ENCODE measurements around the gene NATD1.

The NATD1 gene

DNA sequence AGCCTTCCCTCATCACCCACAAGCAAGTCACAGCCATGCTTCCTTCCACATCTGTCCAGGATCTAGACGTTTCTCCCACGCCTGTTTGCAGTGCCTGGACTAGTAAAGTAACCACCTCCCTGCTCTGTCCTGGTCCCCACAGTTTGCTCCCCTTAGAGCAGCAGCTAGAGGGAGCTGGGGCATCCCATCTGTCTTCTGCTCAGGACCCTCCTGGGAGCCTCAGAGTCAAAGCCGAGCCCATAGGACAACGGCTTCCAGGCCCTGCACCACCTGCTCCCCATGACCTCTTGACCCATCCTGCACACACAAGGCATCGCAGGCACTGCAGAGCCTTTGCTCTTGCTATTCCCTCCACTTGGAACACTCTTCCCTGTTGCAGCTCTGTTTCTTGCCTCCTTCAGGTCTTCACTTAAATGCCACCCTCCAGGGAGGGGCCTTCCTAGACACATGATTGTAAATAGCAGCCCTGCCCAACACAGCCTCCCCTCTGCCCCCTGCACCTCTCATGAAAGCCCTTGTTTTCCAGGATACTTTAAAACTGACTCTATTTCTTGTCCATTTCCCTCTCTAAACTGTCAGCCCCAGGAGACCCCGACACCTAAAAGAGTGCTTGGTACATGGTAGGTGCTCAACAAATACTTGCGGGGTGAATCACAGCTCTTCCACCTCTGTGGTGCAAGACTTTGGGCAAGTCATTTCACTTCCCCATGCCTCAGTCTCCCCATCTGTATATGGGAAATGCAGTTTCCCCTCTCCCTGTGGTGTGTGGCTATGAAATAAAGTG lies 3.1 kb downstream of the NATD1 start:
- Histone ChIP-seq H3K27me3 (replicated peaks; ENCODE audit: control insufficient read depth, insufficient read depth, low read length) (no peaks in the 10 kb centered on the region), H3K9ac (ENCODE audit: low read length) (peak overlapping the region; percentile 18), H3K9me3 (ENCODE audit: control insufficient read depth, low read length) (no peaks in the 10 kb centered on the region), H3K4me3 (ENCODE audit: low read length) (peak overlapping the region; percentile 54), H3K36me3 (ENCODE audit: control insufficient read depth, insufficient read depth, low read length, severe bottlenecking) (peaks cover 5% of the 10 kb centered on the region), H3K4me1 (ENCODE audit: control insufficient read depth, insufficient read depth, low read length) (peaks cover 31% of the 10 kb centered on the region)
- no peak for DNase-seq (ENCODE audit: low read depth)

DNA sequence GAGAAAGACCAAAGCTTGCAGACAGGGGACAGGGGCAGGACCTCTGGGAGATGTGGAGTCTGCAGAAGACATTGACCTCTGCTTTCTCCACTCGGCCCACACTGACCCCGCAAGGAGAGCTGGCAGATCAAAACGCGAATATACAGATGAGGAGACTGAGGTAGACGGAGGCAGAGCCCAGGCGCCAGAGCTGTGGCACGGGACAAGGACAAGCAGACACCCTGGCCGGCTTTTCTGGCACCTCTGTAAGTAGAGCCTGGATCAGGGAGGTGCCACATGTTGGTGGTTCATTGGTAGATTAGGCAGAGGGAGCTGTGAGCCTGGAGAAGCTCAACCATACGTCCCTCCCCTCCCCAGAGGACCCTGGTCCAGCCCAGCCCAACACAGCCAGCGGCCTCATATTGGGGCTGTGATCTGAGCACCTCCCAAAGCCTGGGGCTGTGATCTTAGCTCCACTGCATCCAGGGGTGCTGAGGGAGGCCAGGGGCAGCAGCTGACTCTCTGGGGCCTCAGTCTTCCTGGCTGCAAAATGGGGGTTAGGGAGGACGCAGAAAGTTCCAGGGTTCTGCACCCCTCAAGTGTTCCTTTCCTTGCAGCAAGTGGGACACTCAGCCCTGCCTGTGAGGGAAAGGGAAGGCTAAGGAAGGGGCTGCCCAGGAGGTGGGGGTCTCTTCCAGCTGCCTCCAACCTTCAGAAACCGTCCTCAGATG lies 4.0 kb downstream of the NATD1 start:
- DNase-seq (ENCODE audit: low read depth): no peak
- Histone ChIP-seq H3K4me1 (ENCODE audit: control insufficient read depth, insufficient read depth, low read length) (peaks cover 31% of the 10 kb centered on the region), H3K9me3 (ENCODE audit: control insufficient read depth, low read length) (no peaks in the 10 kb centered on the region), H3K4me3 (ENCODE audit: low read length) (no peak overlapping the region), H3K27me3 (replicated peaks; ENCODE audit: control insufficient read depth, insufficient read depth, low read length) (no peaks in the 10 kb centered on the region), H3K36me3 (ENCODE audit: control insufficient read depth, insufficient read depth, low read length, severe bottlenecking) (peaks cover 5% of the 10 kb centered on the region), H3K9ac (ENCODE audit: low read length) (no peak overlapping the region)

- no peak for DNase-seq (ENCODE audit: low read depth)
- H3K9ac ChIP-seq (ENCODE audit: low read length): no peak overlapping the region
- H3K36me3 ChIP-seq (ENCODE audit: control insufficient read depth, insufficient read depth, low read length, severe bottlenecking): peaks cover 5% of the 10 kb centered on the region
- no peak overlapping the region for H3K4me3 ChIP-seq (ENCODE audit: low read length)
- no peaks in the 10 kb centered on the region for H3K27me3 ChIP-seq (replicated peaks; ENCODE audit: control insufficient read depth, insufficient read depth, low read length)
- peaks cover 26% of the 10 kb centered on the region for H3K4me1 ChIP-seq (ENCODE audit: control insufficient read depth, insufficient read depth, low read length)
- H3K9me3 ChIP-seq (ENCODE audit: control insufficient read depth, low read length): no peaks in the 10 kb centered on the region
Measured at GRCh38 chr17:21248500-21248899, 4.7 kb downstream of the NATD1 start.

GRCh38 chr17:21247552-21248258 lies 5.5 kb downstream of the NATD1 start:
- DNase-seq (ENCODE audit: low read depth): no peak
- no peaks in the 10 kb centered on the region for H3K27me3 ChIP-seq (replicated peaks; ENCODE audit: control insufficient read depth, insufficient read depth, low read length)
- H3K36me3 ChIP-seq (ENCODE audit: control insufficient read depth, insufficient read depth, low read length, severe bottlenecking): peaks cover 10% of the 10 kb centered on the region
- H3K4me3 ChIP-seq (ENCODE audit: low read length): no peak overlapping the region
- peaks cover 26% of the 10 kb centered on the region for H3K4me1 ChIP-seq (ENCODE audit: control insufficient read depth, insufficient read depth, low read length)
- no peaks in the 10 kb centered on the region for H3K9me3 ChIP-seq (ENCODE audit: control insufficient read depth, low read length)
- H3K9ac ChIP-seq (ENCODE audit: low read length): no peak overlapping the region

- no peaks in the 10 kb centered on the region for H3K9me3 ChIP-seq (ENCODE audit: control insufficient read depth, low read length)
- DNase-seq (ENCODE audit: low read depth): no peak
- H3K9ac ChIP-seq (ENCODE audit: low read length): no peak overlapping the region
- no peak overlapping the region for H3K4me3 ChIP-seq (ENCODE audit: low read length)
- peaks cover 25% of the 10 kb centered on the region for H3K4me1 ChIP-seq (ENCODE audit: control insufficient read depth, insufficient read depth, low read length)
- no peaks in the 10 kb centered on the region for H3K27me3 ChIP-seq (replicated peaks; ENCODE audit: control insufficient read depth, insufficient read depth, low read length)
- H3K36me3 ChIP-seq (ENCODE audit: control insufficient read depth, insufficient read depth, low read length, severe bottlenecking): peaks cover 14% of the 10 kb centered on the region
Measured at GRCh38 chr17:21246698-21247097, 6.5 kb downstream of the NATD1 start.

DNA sequence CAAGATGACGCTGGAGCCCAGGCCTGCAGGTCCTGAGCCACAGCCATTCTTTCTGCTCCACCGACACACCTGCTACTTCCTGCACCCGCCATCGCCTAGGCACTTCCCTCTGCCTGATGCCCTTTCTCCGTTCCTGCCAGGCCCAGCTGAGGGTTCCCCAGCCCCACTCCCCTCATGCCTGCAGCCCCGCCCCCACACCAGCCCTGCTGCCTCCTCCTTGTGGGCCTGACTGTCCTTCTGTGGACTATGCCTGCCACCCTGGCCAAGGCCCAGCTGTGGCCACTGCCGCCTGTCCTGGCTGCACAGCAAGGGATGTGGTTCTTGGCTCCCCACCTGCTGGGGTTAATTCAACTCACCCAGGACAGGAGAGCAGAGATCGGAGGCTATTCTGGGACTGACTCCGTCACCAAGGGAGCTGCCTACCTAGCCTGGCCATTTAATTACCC lies 7.5 kb downstream of the NATD1 start:
- H3K36me3 ChIP-seq (ENCODE audit: control insufficient read depth, insufficient read depth, low read length, severe bottlenecking): peaks cover 14% of the 10 kb centered on the region
- H3K9me3 ChIP-seq (ENCODE audit: control insufficient read depth, low read length): no peaks in the 10 kb centered on the region
- H3K4me1 ChIP-seq (ENCODE audit: control insufficient read depth, insufficient read depth, low read length): peaks cover 17% of the 10 kb centered on the region
- no peak for DNase-seq (ENCODE audit: low read depth)
- H3K9ac ChIP-seq (ENCODE audit: low read length): no peak overlapping the region
- H3K4me3 ChIP-seq (ENCODE audit: low read length): no peak overlapping the region
- H3K27me3 ChIP-seq (replicated peaks; ENCODE audit: control insufficient read depth, insufficient read depth, low read length): no peaks in the 10 kb centered on the region

DNA sequence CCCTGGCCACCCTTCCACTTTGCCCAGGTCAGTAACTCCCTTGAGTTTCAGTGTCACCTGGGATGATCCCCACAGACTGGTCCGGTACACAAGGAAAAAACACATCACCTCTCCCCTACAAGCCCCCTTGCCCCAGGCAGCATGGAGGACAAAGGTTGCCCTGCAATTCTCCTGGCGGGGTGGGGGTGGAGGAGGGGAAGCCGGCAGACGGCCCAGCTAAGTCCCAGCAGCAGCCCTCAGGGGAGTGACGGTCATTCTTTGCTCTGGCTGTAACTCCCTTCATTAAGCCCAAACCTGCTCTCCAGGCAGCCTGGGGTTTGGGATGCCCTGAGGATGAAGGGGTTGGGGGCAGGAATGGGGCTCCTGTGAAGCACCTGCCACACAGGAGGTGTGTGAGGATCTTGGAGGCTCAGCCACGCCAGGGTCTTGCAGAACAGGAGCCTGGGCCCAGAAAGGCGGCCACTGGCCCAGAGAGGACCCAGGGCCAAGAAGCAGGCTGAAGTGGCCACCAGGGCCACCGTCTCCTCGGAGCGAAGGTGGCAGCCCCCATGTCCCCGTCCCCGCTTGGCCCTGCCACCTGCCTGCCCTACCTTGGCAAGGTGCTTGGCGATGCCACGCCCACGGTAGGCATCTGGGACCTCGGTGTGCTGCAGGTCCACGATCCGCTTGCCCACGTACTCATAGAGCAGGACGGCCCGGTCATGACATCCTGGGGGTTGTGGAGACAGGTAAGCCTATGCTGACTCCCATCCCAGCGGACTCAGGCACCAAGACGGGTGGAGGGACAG lies 9.5 kb downstream of the NATD1 start:
- Histone ChIP-seq H3K9ac (ENCODE audit: low read length) (no peak overlapping the region), H3K36me3 (ENCODE audit: control insufficient read depth, insufficient read depth, low read length, severe bottlenecking) (peaks cover 14% of the 10 kb centered on the region), H3K27me3 (replicated peaks; ENCODE audit: control insufficient read depth, insufficient read depth, low read length) (no peaks in the 10 kb centered on the region), H3K9me3 (ENCODE audit: control insufficient read depth, low read length) (no peaks in the 10 kb centered on the region), H3K4me3 (ENCODE audit: low read length) (no peak overlapping the region), H3K4me1 (ENCODE audit: control insufficient read depth, insufficient read depth, low read length) (peaks cover 8% of the 10 kb centered on the region)
- no peak for DNase-seq (ENCODE audit: low read depth)

DNA sequence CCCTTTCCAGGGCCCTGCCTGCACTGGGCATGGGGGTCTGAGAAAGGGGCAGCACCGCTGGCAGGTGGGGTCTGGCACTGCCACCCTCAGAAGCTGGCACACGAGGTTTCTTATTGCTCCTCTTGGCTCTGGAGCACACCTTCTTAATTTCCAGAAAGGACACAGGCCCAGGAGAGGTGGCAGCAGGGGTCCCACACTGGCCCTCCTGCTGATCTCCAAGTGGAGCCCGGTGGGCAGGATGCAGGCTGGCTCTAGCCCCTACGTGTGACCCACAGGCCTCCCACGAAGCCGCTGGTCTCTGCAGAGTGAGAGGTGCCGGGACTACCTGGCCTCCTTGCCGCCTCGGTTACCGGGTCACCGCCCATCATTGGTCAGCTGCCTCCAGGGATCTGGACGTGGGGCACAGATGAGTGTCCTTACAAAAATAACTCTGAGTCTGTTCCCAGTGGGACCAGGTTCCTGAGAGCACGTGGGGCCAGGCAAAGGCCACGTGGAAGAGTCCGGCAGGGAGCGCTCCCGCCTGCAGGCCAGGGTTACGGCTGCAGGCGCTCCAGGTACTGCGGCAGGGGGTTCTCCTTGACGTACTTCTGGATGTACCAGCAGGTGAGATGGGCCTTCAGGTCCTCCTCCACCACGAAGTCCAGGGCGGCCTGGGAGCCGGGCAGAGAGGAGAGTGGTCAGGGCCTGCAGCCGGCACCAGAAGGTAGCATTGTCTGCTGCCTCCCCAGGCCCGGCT lies 10.3 kb downstream of the NATD1 start:
- H3K9me3 ChIP-seq (ENCODE audit: control insufficient read depth, low read length): no peaks in the 10 kb centered on the region
- H3K4me3 ChIP-seq (ENCODE audit: low read length): no peak overlapping the region
- H3K27me3 ChIP-seq (replicated peaks; ENCODE audit: control insufficient read depth, insufficient read depth, low read length): no peaks in the 10 kb centered on the region
- peaks cover 13% of the 10 kb centered on the region for H3K36me3 ChIP-seq (ENCODE audit: control insufficient read depth, insufficient read depth, low read length, severe bottlenecking)
- H3K4me1 ChIP-seq (ENCODE audit: control insufficient read depth, insufficient read depth, low read length): peaks cover 8% of the 10 kb centered on the region
- no peak overlapping the region for H3K9ac ChIP-seq (ENCODE audit: low read length)
- DNase-seq (ENCODE audit: low read depth): no peak

- H3K4me3 ChIP-seq (ENCODE audit: low read length): no peak overlapping the region
- H3K4me1 ChIP-seq (ENCODE audit: control insufficient read depth, insufficient read depth, low read length): peaks cover 8% of the 10 kb centered on the region
- no peak overlapping the region for H3K9ac ChIP-seq (ENCODE audit: low read length)
- H3K27me3 ChIP-seq (replicated peaks; ENCODE audit: control insufficient read depth, insufficient read depth, low read length): no peaks in the 10 kb centered on the region
- H3K36me3 ChIP-seq (ENCODE audit: control insufficient read depth, insufficient read depth, low read length, severe bottlenecking): peaks cover 9% of the 10 kb centered on the region
- no peak for DNase-seq (ENCODE audit: low read depth)
- no peaks in the 10 kb centered on the region for H3K9me3 ChIP-seq (ENCODE audit: control insufficient read depth, low read length)
Measured at GRCh38 chr17:21242026-21242697, 11.0 kb downstream of the NATD1 start.

- no peak overlapping the region for H3K9ac ChIP-seq (ENCODE audit: low read length)
Measured at GRCh38 chr17:21241564-21241963, 11.6 kb downstream of the NATD1 start.

More at GRCh38 chr17:21241564-21241963, 11.6 kb downstream of the NATD1 start:
- Histone ChIP-seq H3K4me1 (ENCODE audit: control insufficient read depth, insufficient read depth, low read length) (peaks cover 8% of the 10 kb centered on the region), H3K9me3 (ENCODE audit: control insufficient read depth, low read length) (no peaks in the 10 kb centered on the region), H3K4me3 (ENCODE audit: low read length) (no peak overlapping the region), H3K36me3 (ENCODE audit: control insufficient read depth, insufficient read depth, low read length, severe bottlenecking) (peaks cover 9% of the 10 kb centered on the region), H3K27me3 (replicated peaks; ENCODE audit: control insufficient read depth, insufficient read depth, low read length) (no peaks in the 10 kb centered on the region)
- DNase-seq (ENCODE audit: low read depth): no peak
